GM18858 (cell line): ENCODE data around the gene BTBD16.

Experiments used
- ATAC-seq: cut with Tn5 transposase; IDR thresholded peaks from one replicate; pipeline ENCODE4 v1.9.1; 2021; ENCODE audit not compliant: unreplicated experiment

The BTBD16 gene

DNA sequence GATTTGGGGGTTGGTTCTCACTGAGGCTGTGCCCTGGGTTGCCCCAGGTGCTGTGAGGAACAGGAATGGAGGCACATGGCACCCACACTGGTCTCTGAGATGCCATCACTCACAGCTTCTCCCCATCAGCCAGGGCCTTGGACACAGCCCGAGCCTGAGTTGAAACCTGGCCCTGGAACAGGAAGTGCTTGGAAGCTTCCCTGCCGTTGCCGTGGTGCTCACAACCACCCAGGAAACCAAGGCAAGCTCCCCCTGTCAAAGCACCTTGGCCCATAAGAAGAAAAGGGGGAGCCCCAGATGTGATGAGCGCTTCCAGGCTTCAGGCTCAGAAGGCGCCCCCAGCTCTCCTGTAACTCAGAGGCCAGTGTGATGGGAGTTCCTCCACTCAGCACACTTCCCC lies at the start of gene BTBD16:
Gene BTBD16 (plus strand): TSS at position 221 of the 400 bp plus-strand sequence. CDS start 3,786 bp downstream, outside the sequence.
- ATAC-seq, result no peak

DNA sequence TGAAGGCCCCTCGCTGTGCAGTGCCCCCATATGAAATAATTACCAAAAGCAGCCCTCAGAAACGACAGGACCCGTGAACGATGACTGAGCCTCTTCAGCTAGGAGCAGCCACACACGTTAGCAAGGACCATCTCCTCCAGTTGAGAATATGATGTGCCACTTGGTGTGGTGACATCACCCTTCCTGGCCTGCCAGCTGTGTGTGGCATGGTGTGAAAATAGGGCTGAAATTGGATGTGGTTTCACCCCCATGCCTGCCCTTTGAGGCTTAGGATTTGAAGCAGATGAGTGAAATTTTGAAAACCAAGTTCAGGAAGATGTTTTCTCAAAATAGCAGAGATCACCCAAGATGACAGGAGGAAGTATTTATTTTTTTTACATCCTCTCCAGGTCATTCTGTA lies 49.1 kb upstream of the BTBD16 start:
- ATAC-seq, result no peak

DNA sequence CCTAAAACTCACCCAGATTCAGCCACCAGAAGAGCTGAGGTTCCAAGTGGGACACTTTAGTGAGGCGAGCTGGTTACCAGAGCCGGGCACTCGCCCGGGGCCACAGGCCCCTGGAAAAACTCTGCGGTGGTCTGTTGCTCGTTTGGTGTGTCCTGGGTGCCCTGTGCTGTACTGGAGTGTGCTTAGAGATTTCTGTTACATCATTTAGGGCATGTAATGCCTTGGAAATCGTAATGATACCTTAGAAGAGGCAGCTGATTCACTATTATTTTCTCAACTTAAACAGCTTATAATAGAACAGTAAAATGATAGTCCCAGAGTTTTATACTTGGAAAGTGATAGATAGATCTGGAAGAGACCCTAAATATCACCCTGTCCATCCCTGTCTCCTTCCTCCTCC lies 48.5 kb upstream of the BTBD16 start:
- ATAC-seq, result no peak

DNA sequence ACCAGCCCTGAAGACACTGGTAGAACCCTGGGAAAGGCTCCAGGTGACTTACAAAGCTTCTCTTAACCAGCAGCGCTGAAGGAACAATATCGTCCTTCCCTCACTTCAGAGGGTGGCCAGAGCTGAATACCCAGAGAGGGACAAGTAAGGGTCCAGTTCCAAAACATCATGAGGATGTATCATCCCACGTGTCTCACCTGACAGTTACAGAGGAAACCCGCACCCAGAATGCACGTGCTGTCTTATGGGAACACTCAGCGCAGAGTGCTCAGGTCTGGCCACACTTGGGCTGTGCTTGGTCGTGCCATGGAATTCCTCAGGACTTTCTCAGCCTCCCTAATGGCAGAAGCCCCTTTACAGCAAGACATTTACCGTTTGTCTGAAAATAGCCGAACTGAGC lies 46.9 kb upstream of the BTBD16 start:
- ATAC-seq, result no peak

DNA sequence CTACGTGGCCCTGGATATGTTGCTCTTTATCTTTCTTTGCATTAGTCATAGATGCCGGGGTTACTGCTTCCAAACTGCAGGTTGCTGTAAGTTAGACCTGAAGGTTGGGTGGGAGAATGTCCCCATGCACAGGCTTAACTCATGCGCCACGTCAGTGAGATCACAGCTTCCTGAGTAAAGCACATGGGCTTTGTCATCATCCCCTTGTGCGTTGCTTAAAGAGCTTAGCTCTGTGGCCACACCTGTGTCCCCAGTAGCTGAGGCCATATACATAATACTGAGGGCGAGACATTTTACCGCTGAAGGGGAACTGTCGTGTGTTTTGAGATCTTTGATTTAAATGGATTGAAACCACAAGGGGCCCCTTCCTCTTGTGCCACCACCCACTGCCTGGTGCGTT lies 45.8 kb upstream of the BTBD16 start:
- no peak for ATAC-seq

DNA sequence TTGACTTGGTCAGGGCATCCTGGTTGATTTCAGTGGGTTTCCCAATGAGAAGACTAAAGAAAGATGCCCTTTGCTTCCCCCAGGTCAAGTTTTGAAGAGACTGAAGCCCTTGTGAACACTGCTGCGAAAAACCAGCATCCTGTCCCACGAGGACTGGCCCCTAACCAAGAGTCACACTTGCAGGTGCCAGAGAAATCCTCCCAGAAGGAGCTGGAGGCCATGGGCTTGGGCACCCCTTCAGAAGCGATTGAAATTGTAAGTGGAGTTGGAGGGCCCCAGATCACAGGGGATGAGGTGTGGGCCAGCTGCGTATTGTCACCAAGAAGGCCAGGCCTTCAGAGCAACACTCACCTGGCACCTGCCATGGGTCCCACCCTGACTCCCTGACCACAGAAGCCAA lies 43.3 kb upstream of the BTBD16 start:
- no peak for ATAC-seq

DNA sequence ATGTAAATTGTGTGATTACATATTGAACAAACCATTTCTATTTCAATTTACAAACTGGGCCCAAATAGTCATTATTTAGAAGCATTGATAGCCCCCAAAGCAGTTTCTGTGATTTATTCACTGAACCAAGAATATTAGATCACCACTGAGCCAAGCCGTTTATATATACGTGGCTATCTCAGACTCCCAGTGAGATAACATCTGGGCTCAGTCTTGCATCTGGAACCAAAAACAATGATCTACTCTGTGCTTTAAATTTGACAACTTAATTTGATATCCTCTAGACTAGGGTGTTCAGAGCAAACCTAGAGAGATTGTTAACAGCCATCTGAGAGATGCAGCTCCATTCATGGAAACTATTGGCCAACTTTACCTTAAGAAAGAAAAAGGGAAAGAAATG lies 41.4 kb upstream of the BTBD16 start:
- ATAC-seq, result no peak

DNA sequence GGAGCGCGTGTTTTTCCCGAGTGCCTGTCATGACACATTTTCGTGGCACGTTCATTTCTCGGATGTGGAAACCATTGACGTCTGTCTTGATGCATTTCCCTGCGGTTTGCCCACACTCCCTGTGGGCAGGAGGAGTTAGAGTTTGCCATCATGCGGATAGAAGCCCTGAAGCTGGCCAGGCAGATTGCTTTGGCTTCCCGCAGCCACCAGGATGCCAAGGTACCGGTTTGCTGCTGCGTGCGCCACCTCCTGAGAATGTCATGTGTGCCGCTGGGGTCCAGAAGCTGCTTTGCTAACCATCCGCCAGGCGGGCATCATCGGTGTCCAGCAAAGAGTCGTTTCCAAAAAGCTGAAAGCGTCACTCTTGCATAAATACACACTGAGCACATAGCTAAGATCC lies 40.9 kb upstream of the BTBD16 start:
- no peak for ATAC-seq

DNA sequence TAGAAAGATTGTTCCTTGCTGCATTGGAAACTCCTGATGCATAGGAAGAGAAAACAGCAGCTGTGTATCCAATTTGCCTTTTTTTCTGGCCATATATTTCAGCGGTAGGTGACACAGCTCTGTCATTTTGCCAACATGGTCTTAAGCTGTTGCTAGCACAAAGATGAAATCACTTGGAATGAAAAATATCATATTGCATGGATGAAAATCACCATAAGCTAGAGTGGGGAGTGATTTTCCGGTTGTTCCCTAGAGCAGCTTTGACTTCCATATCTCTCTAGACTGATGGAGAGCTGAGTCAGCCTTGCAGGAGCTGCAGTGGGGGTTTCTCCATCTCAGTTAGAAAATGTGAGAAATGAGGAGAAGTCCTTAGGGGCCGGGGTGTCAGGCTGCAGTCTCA lies 38.3 kb upstream of the BTBD16 start:
- no peak for ATAC-seq

DNA sequence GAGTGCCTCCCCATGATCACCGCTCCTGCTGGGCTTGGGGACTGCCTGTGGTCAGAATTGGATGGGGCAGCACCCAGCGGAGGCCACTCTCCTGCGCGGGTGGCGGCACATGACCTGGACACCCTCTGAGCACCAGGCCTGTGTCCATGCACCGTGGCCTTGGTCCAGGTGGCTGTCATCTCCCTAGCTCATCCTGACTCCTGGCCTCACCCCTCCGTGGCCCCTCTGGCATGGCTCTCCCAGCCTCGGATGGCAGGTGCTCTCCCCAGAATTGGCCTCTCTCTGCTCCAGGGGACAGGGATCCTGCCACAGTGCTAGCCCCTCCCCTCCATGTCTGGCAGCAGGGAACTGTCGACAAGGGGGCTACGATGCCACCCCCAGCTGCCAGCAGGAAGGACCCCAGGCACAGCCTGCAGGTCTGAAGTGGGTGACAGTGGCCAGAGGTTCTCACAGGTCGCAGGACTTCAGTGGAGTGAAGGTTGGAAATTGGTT lies 37.2 kb upstream of the BTBD16 start:
- ATAC-seq, result no peak

DNA sequence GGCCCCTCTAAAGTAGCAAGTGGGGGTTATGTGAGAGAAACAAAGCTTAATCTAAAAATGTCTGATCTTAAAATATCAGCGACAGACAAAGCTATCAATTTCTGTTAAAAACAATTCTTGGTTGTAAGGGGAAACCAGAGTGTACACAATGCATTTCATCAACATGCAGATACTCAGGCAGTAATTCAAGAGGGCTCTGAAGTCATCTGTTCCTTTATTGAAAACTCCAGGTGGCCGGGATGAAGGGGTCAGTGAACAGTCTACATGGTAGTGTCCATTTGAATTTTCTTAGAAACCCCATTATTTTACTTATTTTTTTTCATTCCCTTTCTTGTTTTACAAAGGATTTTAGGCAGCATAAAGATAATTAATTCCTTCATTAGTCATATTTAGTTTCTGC lies 36.7 kb upstream of the BTBD16 start:
- ATAC-seq, result no peak

DNA sequence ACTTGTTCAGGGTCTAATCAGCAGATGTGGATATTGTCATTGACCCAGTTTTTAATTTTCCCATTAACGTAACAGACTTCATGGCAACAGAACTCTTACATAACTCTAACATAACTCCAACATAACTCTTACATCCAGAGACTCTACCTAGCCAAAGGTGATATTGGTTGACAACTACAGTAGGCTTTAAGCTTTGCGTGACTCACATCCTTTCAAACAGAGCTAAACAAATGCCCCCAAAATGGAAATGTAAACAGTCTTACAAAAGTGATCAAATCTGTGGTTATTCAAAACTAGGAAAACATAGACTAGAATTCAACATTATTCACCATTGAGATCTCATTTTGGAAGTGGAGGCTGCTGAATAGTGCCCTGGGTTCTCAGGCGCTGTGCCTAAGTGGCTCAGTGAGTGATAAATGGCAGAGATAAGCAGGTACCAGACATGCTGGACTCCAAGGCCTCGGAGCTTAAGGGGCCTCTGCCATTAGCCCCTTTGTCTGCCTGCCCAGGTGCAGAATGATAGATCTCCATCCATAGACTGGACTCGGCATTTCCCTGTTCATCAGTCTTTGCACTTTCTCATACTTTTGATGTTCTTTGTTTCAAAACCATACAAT lies 34.3 kb upstream of the BTBD16 start:
- ATAC-seq, result no peak

DNA sequence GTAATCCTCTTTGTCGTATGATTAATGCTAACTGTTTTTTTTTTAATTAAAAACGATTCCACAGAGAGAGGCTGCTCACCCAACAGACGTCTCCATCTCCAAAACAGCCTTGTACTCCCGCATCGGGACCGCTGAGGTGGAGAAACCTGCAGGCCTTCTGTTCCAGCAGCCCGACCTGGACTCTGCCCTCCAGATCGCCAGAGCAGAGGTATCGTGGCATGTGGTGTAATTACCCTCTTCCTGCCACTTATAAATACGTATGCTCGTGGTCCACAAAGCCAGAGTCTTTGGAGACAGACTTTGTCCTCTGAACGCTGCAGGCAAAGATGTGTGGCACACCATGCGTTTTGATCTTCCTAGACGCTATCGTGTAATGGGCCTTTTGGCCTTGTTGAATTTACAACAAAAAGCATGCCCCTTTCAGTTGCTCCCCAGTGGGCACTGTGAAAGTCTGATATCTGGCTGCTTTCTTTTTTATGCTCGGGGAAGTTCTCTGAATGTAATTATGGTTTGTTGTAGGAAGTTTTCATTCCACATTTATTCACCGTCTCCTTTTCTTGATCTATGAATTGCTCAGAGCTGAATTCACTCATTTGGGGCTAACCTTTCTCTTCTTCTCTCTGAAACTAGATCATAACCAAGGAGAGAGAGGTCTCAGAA lies 33.6 kb upstream of the BTBD16 start:
- no peak for ATAC-seq

DNA sequence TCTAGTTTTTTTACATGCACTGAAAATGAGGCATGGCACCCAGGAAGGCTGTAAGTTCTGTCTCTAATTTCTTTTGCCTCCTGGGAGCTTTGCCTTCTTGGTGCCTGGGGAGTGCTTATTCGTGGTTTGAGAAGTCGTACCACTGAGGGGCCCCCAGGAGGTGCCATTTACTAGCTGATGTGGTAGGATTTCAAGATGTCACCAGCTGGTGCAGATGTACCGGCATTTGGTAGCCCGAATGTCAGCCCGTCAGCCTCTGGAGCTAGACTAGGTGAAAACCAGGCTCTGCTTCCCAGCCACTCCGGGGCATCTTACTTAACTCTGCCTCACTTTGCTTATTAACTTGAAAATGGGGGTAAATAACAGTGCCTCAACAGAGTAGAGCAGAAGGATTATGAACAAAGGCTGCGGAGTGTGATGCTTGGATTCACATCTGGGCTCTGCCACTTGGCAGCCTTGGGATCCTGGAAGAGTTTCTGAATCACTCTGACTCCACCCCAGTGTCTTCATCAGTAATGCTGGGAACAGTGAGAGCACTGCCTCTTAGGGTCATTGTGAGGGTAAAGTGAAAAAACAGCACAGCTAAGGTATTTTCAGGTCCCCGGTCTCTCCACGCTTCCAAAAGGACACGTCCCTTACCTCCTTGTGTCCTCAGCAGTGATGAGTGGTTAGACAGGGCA lies 31.4 kb upstream of the BTBD16 start:
- no peak for ATAC-seq

DNA sequence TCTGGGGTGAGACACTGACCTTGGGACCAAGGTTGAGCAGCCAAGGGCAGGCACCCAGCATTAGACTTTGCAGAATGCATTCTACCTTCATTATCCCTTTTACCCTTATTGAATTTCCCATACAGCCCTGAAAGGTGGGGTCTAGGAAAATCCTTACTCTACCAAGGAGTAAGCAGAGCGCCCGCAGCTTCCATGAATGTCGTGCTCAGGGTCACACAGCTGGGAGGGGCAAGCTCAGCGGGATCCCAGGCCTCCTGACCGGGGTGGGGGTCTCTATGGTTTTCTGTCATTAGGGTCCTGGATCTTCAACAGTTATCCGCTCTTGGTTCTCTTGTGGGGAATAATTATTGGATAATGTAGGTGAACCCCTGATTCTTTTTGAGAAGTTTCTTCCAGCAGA lies 30.7 kb upstream of the BTBD16 start:
- no peak for ATAC-seq

DNA sequence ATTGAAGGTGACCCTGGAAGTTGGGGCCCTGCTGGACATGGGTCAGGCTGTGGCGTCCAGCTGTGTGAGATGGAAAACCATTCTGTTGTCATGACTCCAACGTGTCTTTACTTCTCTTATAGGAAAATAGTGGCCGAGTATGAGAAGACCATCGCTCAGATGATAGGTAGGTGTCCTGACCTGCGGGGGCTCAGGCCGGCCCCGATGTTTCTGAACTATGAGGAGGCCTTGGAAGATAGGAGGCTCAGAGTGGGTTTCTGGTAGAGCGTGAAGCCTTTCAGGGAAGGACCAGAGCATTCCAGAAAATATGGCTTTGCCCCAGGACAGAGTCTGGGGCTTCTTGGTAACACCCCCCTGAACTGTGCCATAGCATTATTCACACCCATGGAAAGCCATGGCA lies 29.3 kb upstream of the BTBD16 start:
- ATAC-seq, result no peak

DNA sequence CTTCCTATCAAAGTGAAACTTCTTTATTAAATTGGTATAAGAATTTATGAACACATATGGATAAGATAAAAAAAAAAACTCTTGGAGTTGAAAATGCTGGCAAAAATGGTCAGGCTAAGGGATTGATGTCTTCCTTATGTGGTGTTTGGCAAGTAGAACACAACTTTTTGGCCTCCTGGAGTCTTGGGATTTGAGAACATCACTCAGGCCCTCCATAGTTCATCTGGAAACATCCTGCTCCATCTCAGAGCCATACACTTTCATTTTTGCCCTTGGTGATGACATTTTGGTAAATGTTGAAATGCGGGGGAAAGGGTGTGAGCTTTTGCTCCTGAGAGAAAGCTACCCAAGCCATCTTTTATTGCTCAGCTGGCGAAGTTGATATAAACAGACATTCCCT lies 27.5 kb upstream of the BTBD16 start:
- ATAC-seq, result no peak

DNA sequence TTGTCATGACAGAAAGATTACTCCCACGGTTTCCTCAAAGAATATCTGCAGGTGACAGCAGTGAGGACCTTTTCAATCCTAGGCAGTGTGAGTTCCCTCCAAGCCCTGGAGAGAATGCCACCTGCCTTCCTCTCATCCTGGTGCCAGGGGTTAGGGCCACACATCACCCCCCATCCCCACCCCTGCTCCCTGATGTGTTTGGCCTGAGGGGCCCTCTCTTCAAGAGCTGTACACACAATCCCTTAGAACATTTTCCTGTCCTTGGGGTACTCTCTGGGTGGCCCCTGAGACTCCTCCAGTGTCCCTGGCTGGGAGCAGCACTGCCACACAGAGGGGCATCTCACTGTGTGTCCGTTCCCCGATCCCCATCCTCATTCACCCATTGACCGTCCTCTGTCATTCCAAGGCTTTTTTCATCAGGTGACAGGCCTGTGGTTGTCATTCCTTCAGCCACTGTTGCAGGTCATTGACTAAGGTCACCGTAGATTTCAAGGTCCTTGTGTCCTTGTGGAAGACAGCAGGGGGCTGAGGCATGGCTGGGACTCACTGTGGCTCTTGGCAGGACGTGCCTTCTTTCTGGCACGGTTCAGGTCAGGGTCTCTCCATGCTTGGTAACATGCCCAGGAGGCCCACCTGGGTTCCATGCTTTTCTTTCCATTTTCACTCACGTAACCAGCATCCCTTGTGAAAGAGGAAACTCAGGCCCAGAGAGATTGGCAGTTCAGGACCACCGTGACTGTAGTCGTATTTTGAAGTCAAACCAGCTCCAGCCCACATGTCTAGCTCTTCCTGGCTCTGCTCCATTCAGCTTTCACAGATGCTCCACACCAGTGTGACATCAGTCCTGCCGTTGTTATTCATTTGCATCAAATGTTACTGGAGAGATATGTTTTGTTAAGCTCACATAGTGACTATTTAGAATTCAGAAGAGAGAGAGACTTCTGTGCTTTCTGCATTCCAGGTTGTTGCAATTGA lies 26.8 kb upstream of the BTBD16 start:
- no peak for ATAC-seq

DNA sequence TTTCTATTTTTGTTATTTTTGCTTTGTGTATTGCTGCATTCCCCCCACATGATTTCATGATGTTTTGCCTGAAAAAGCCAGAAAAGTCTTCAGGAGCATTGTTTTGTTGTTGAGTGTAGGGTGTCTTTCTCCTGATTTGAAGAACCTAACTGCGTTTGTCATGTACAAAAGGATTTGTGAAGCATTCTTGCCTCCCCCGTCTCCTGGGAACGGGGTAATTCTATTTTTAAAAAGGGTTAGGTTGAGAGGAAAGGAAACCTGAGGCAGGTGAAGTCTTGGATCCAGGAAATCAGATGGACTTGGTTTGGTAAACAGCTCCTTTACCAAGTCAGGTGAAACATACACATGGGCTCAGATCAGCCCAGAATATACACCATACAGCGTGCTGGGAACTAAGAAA lies 26.0 kb upstream of the BTBD16 start:
- ATAC-seq, result no peak

DNA sequence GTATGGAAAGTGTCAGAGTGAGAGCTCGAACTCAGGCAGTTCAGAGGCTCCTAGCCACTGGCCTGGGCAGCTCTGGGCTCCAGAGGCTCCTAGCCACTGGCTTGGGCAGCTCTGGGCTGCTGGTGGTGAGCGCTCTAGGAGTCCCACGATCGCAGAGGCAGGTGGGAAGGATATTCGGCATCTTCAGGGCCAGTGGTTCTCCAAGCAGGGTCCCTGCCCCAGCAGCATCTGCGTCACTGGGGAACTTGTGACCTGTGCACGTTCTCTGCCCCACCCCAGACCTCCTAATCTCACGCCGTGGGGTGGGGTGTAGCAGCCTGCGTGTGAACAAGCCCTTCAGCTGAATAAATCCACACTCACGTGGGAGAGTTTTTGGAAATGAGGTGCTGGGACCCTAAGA lies 25.2 kb upstream of the BTBD16 start:
- ATAC-seq, result no peak

DNA sequence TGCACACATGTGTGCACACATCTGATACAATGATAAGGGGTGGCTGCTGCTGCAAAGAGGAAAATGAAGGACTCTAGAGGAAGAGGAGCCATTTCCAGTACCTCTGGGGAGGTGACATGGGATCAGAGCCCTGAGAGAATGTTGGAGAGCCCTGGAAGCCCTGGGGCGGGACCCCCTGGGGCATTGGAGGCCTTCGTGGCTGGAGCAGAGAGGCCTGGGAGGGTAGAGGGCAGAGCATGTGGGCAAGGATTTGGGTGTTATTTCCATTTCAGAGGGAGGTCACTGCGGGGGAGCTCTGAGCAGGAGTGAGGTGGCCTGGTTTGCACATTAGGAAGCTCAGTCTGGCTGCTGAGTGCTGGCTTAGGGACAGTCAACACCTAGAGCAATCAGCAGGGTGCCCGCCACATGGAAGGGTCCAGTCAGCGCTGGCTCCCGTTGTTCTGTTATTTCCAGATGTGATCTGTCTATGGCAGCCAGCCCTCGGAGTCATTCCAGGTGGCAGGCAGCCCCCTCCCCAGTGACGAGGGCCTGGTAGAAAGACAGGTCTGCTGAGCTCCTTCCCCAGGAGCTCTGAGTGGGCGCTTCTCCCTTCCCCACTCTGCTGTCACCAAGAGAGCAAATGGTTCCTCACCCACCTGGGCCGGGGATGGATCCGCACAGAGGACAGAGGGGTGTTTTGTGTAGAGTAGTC lies 24.1 kb upstream of the BTBD16 start:
- no peak for ATAC-seq
